ENCODE data around the gene XRN2.

The XRN2 gene, protein sequence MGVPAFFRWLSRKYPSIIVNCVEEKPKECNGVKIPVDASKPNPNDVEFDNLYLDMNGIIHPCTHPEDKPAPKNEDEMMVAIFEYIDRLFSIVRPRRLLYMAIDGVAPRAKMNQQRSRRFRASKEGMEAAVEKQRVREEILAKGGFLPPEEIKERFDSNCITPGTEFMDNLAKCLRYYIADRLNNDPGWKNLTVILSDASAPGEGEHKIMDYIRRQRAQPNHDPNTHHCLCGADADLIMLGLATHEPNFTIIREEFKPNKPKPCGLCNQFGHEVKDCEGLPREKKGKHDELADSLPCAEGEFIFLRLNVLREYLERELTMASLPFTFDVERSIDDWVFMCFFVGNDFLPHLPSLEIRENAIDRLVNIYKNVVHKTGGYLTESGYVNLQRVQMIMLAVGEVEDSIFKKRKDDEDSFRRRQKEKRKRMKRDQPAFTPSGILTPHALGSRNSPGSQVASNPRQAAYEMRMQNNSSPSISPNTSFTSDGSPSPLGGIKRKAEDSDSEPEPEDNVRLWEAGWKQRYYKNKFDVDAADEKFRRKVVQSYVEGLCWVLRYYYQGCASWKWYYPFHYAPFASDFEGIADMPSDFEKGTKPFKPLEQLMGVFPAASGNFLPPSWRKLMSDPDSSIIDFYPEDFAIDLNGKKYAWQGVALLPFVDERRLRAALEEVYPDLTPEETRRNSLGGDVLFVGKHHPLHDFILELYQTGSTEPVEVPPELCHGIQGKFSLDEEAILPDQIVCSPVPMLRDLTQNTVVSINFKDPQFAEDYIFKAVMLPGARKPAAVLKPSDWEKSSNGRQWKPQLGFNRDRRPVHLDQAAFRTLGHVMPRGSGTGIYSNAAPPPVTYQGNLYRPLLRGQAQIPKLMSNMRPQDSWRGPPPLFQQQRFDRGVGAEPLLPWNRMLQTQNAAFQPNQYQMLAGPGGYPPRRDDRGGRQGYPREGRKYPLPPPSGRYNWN

DNA sequence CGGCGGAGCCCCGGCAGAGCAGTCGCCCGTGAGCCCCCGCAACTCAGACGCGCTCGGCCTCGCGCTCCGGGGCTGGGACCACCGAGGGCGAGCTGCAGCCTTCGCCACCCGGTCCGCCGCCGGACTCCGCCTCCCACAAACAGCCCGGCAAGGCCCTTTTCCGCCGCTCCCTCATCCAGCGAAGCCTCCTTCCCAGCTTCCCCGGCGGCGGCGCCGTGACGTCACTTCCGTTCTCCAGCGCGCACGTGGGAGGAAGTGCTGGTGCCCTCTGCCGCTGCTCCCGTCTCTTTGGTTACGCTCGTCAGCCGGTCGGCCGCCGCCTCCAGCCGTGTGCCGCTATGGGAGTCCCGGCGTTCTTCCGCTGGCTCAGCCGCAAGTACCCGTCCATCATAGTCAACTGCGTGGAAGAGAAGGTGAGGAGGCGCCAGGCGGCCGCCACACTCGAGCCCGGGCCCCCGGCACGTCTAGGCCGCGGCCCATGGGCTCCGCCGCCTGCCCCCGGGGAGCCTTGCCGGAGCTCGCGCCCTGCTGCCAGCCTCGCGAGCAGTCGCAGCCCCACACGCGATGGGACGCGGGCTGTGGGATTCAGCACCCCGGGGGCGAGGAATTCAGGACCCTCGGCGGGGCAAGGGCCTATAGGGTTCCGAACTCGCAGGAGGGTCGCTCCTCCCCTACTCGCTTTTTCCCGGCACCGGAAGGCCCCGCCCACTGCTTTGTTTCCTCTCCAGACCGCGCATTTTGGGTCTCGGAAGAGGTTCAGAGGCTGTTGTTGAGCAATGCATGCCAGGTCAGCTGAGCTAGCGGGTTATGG is at the start of gene XRN2:
Gene XRN2, plus strand, starts transcription at position 271 of the 811 bp plus-strand sequence. Its CDS starts 68 bp downstream, at position 339.
- no peak for FAIRE-seq
- TF ChIP-seq, protein P1, sequence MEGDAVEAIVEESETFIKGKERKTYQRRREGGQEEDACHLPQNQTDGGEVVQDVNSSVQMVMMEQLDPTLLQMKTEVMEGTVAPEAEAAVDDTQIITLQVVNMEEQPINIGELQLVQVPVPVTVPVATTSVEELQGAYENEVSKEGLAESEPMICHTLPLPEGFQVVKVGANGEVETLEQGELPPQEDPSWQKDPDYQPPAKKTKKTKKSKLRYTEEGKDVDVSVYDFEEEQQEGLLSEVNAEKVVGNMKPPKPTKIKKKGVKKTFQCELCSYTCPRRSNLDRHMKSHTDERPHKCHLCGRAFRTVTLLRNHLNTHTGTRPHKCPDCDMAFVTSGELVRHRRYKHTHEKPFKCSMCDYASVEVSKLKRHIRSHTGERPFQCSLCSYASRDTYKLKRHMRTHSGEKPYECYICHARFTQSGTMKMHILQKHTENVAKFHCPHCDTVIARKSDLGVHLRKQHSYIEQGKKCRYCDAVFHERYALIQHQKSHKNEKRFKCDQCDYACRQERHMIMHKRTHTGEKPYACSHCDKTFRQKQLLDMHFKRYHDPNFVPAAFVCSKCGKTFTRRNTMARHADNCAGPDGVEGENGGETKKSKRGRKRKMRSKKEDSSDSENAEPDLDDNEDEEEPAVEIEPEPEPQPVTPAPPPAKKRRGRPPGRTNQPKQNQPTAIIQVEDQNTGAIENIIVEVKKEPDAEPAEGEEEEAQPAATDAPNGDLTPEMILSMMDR (IDR thresholded peaks at IDR 0.05; ENCODE audit: insufficient read depth, missing control alignments), result no peak
- peak; percentile 40 for DNase-seq (ENCODE audit: insufficient read length, low spot score)

DNA sequence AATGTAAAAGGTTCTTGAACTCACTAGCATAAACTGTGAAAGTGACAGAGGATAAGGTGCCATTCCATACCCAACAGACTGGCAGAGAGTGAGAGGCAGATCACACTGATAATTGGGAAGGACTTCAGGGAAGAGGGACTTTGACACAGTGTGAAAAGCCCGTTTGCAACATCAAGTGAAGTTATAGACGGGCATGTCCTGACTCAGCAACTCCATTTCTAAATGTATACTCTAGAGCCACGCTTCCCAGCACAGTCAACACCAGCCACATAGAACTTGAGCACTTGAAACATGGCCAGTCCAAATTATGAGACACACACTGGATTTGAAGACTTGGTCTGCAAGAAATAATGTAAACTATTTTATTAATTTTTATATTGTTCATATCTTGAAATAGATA is 45.9 kb upstream of the XRN2 start:
- TF ChIP-seq, protein P1 (IDR thresholded peaks at IDR 0.05; ENCODE audit: insufficient read depth, missing control alignments), result no peak
- DNase-seq (ENCODE audit: insufficient read length, low spot score) (no peak), FAIRE-seq (no peak)

DNA sequence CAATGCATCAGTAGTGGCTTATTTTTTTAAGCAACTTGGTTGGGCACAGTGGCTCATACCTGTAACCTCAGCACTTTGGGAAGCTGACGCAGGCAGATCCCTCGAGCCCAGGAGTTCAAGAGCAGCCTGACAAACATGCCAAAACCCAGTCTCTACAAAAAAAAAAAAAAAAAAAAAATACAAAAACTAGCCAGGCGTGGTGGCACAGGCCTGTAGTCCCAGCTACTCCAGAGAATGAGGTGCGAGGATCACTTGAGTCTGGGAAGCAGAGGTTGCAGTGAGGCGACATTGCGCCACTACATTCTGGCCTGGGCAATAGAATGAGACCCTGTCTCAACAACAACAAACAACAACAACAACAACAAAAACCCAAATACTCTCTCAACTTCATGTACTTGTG is 44.7 kb upstream of the XRN2 start:
- DNase-seq (ENCODE audit: insufficient read length, low spot score), result no peak
- TF ChIP-seq, protein P1 (IDR thresholded peaks at IDR 0.05; ENCODE audit: insufficient read depth, missing control alignments), result no peak
- FAIRE-seq, result no peak

DNA sequence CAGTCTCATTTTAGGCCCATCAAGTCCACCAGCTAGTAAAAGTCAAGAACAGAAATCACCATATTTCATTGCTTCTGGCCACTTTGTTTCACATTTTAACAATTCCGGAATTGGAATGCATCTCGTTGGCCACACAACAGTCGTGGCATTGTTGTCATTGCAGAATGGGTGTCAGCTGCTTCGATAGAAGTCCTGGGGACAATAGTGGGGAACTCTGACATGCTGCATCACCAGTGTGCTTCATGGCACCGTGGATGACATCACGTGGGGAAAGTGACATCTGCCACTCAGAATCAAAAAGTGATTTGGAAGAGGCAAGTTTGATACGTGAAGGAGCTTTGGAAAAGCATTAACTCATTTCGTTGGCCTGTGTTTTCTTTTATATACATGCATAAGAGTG is 43.8 kb upstream of the XRN2 start:
- DNase-seq (ENCODE audit: insufficient read length, low spot score), result no peak
- FAIRE-seq, result no peak
- TF ChIP-seq, protein P1 (IDR thresholded peaks at IDR 0.05; ENCODE audit: insufficient read depth, missing control alignments), result no peak

DNA sequence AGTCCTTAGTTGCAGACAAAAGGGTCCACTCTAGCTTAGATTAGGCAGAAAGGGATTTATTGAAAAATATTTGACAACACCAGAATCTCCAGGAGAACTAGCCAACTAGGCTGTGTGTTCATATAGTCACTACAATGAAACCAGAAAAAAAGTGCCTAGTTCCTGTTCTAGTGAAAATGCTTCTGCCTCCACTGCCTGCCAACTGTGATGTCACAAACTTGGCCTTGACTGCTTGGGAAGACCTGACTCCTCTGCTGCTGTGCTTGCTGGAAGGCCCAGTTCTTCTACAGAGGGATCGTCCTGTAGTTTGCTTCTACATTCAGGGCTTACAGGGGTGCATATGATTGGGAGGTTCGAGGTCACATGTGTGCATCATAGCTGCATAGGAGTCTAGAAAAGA is 40.3 kb upstream of the XRN2 start:
- FAIRE-seq (no peak), DNase-seq (ENCODE audit: insufficient read length, low spot score) (no peak)
- TF ChIP-seq, protein P1 (IDR thresholded peaks at IDR 0.05; ENCODE audit: insufficient read depth, missing control alignments), result no peak

DNA sequence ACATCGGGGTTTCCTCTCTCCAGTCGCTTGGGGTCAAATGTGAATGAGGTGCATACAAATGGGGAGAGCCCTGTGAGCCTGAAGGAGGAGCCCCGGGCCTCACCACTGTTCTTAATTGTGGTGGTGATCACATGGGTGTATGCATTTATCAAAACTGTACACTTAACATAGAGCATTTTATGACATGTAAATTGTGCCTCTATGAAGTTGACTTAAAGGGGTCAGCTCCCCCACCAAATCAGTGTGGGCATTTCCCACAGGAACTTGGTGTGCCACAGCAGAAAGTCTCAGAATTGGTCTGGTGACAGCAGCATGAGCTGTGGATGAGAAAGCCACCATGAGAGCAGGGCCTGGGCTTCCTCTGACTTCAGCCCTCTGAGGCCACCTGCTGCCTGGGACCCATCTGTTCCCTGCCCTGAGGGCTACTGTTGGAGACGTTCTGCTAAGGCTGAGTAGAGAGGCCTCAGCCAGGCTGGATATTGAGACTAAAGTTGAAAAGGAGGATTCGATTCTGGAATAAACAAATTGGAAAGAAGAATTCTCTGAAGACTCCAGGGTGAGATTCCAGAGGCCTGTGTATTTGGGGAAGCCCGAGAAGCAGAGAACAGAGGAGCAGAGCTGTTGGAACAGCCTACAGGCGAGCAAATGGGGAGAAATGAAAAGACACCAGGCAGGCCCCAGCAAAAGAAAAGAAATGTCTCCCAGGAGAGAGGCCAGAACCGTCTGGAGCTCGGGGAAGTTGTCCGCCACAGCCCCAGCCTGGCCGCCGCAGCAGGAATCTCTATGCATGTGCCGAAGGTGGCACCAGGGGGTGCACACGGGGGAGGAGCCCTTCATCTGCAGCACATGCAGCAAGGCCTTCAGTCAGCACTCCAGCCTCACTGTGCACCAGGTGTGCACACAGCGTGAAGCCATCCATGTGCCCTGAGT is 37.6 kb upstream of the XRN2 start:
- TF ChIP-seq, protein P1 (IDR thresholded peaks at IDR 0.05; ENCODE audit: insufficient read depth, missing control alignments), result no peak
- FAIRE-seq (no peak), DNase-seq (ENCODE audit: insufficient read length, low spot score) (no peak)
